Transverse colon (tissue), 4 donors: Measurements from ENCODE around the gene TMEM45A. TPM values are rescaled to one million over a fixed set of nuclear protein-coding genes. Genes with fewer than 3 reads are reported as not detected.

ENCODE experiments used
- DNase-seq: peaks from one replicate; pipeline ENCODE4 v3.0.0-alpha.2; 2019
- H3K27ac ChIP-seq, 4 donors: fragments of 200-600 bp; sonication (generic); 2 replicates each; pipeline ENCODE4 v1.5.1; 2016 to 2018; ENCODE audit warnings: inconsistent platforms in 4 of 4
- H3K27me3 ChIP-seq: fragments of 200-600 bp; sonication (generic); 2 replicates; pipeline ENCODE4 v1.5.1; 2017; ENCODE audit warnings: inconsistent platforms
- H3K36me3 ChIP-seq, 4 donors: fragments of 200-600 bp; sonication (generic); 2 replicates each; pipeline ENCODE4 v1.5.1; 2017 to 2019; ENCODE audit warnings: inconsistent platforms in 4 of 4
- H3K4me1 ChIP-seq, 4 donors: fragments of 200-600 bp; sonication (generic); 2 replicates each; pipeline ENCODE4 v1.5.1; 2017 to 2020; ENCODE audit warnings: inconsistent platforms in 4 of 4
- H3K4me3 ChIP-seq, 4 donors: fragments of 200-600 bp; sonication (generic); 1 replicate in 1 of 4; 2 replicates in 3 of 4; pipeline versions ENCODE4 v1.5.1 to v1.6.1; 2017 to 2019; ENCODE audit warnings: inconsistent platforms in 4 of 4
- H3K9me3 ChIP-seq, 2 donors: fragments of 200-600 bp; sonication (generic); 2 replicates each; pipeline ENCODE4 v1.5.1; 2017 to 2019; ENCODE audit warnings: inconsistent platforms in 2 of 2
- CTCF ChIP-seq, 5 experiments: fragments of 200-600 bp in 3 of 5; fragments of 450-650 bp in 2 of 5; sonication (generic) in 3 of 5; IDR thresholded peaks; 1 replicate in 2 of 5; 2 replicates in 3 of 5; pipeline ENCODE4 v1.5.1; 2016 to 2017; ENCODE audit warnings: antibody characterized with exemption in 5 of 5, inconsistent platforms in 3 of 5, mild to moderate bottlenecking in 2 of 5, moderate library complexity in 1 of 5
- EP300 ChIP-seq: sonication (generic); formaldehyde crosslinking; IDR thresholded peaks from one replicate; pipeline ENCODE4 v1.6.1; 2017; ENCODE audit warnings: antibody characterized with exemption, low read depth
- POLR2A ChIP-seq: fragments of 450-650 bp; IDR thresholded peaks from one replicate; pipeline ENCODE4 v1.6.1; 2016; ENCODE audit warnings: antibody characterized with exemption, mild to moderate bottlenecking, moderate library complexity
- POLR2AphosphoS5 ChIP-seq, 3 donors: sonication (generic); formaldehyde crosslinking; IDR thresholded peaks; one replicate each; pipeline ENCODE4 v1.6.1; 2016; ENCODE audit warnings: antibody characterized with exemption in 3 of 3
- WGBS, 2 donors: methylation state at CpG; one replicate each; pipeline ENCODE4 v1.1.5; 2018; ENCODE audit warnings: low coverage in 1 of 2; 5-methylcytosine and 5-hydroxymethylcytosine counted together
- in situ Hi-C, 4 donors: fragments of 200-750 bp; cut with MboI; loops; one replicate each; pipeline versions ENCODE4 v1.15.0 to v1.15.1; 2017; ENCODE audit warnings: low sequenced_read_pairs in 3 of 4, low pct_ligation_motif_present in 1 of 4, low pct_unique_long_range_greater_than_20kb in 1 of 4
- intact Hi-C: fragments of 100-400 bp; cut with DNase I; formaldehyde crosslinking; loops from one replicate; pipeline ENCODE4 v1.15.1; 2023; ENCODE audit warnings: low total_unique reads
- total RNA-seq, 4 donors: library from RNA; depleted of rRNA; stranded (reverse); fragments of >200 nt; gene quantifications; one replicate each; pipeline ENCODE4 v1.1.0, GENCODE V29; 2016

The TMEM45A gene
- total RNA-seq, 4 donors from 2014 or later = 0.60 to 4.1 (median 1.5) TPM

DNA sequence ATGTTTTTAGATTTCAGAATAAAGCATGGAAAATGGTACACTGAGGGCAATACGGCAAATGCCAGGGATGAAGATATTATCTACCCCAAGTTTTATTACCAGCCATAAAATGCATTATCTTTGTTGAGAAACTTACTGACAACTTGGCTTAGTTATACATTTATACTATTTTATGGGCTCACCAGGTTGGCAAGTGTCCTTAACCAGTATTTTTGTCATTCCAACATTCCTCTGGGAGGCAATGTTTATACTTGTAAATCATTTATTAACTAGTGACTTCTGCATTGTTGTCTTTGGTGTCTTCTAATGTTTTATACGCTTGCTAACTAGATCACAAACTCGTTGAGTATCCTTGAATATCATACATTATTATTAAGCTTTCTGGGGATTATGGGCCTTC is 99.0 kb downstream of the TMEM45A start:
- Histone ChIP-seq H3K27ac (peak overlapping the region in 1 of 4 donors; percentile 6), H3K36me3 (no peaks in the 10 kb centered on the region), H3K9me3 (no peaks in the 10 kb centered on the region), H3K4me1 (peaks cover 0 to 25% (median 12%) of the 10 kb centered on the region in 4 donors), H3K27me3 (no peaks in the 10 kb centered on the region), H3K4me3 (no peak overlapping the region)
- no peak for DNase-seq
- WGBS, 2 donors = 27 to 32% methylated on average over 3 of the region's 3 CpGs
- no peak for TF ChIP-seq POLR2A
- TF ChIP-seq EP300 = no peak
- no peak for TF ChIP-seq POLR2AphosphoS5 (IDR thresholded peaks at IDR 0.05)
- no peak for TF ChIP-seq CTCF (IDR thresholded peaks at IDR 0.05)
- intact Hi-C loops (loop anchor here (2.0 kb wide), 1 partner anchor 127 kb away; no protein-coding TSS in a partner anchor), in situ Hi-C loops (loop anchor here (5.0 to 25.0 kb wide), 5 partner anchors 127 to 754 kb away; no protein-coding TSS in a partner anchor)

DNA sequence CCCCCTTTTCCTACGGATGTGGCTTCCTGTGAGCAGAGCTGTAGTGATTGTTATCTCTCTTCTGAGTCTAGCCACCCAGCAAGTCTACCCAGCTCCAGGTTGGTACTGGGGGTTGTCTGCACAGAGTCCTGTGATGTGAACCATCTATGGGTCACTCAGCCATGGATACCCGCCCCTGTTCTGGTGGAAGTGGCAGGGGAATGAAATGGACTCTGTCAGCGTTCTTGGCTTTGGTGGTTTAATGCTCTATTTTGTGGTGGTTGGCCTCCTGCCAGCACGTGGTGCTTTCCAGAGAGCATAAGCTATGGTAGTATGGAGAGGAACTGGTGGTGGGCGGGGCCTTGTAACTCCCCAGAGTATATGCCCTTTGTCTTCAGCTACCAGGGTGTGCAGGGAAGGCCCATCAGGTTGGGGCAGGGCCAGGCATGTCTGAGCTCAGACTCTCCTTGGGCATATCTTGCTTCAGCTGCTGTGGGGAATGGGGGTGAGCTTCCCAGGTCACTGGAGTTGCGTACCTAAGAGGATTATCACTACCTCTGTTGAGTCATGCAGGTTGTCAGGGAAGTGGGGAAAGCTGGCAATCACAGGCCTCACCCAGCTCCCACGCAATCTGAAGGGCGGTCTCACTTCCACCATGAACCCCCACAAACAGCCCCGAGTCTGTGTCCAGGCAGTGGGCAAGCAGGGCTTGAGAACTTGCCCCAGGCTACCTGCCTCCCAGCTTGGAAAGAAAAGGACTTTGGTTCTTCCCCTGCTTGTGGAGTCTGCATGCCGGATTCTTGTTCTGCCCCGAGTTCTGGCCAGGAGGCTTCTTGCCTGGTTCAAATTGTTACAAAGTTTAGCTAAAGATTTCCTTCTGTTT is 108.0 kb downstream of the TMEM45A start:
- Histone ChIP-seq H3K9me3 (no peaks in the 10 kb centered on the region), H3K4me3 (no peak overlapping the region), H3K4me1 (peaks cover 5 to 21% (median 17%) of the 10 kb centered on the region in 4 donors), H3K27me3 (no peaks in the 10 kb centered on the region), H3K27ac (no peak overlapping the region), H3K36me3 (no peaks in the 10 kb centered on the region)
- TF ChIP-seq CTCF (IDR thresholded peaks at IDR 0.05) (no peak), EP300 (no peak), POLR2A (no peak), POLR2AphosphoS5 (IDR thresholded peaks at IDR 0.05) (no peak)
- DNase-seq = no peak
- in situ Hi-C loops = no loop called here
- WGBS, 2 donors = 79% methylated on average over 11 of the region's 11 CpGs; no CpG with 5 or more reads in 1 of the 2 donors
- intact Hi-C loops = no loop called here

DNA sequence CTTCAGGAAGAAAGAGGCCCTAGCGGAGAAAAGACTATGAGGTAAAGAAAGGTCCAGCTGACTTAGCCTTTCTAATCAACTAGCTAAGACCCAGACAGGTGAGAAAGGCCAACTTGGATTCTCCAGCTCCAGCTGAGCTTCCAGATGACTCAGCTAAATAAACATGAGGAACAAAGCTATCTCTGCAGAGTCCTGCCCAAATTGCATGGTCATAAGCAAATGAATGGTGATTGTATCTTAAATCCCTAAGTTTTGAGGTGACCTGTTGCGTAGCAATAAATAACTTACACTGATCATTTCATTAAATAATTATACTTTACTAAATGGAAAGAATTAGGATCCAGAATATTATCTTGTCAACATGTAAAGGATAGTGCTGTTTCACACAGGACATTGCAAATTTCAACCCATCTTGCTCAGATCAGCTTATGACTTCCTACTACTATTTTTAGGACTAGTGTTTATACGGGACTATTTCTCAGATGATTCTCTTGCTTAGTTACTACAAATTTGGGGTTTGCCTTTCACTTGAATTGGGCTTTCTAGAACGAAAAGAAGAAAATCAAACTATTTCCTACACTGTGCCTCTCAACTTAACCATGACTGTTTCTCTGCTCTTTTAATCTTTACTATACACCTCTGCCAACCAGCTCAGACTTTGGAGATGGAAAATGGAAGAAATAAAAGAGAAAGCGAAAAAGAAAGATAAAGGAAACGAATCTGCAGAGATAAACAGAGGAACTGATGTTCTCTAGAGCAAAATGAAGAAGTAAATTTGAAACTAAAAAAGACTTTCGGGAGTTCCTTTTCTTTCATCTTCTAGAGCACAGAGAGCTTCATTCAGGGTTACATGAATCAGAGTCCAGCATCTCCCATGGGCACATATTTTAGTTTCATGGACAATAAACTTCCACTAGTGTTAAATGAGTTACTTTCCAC is 110.4 kb downstream of the TMEM45A start:
- Histone ChIP-seq H3K4me1 (peaks cover 5 to 21% (median 17%) of the 10 kb centered on the region in 4 donors), H3K4me3 (peak overlapping the region in 1 of 4 donors; percentile 10), H3K27ac (peak overlapping the region in 3 of 4 donors; percentile 30 to 40 (median 31)), H3K27me3 (no peaks in the 10 kb centered on the region), H3K36me3 (no peaks in the 10 kb centered on the region), H3K9me3 (no peaks in the 10 kb centered on the region)
- TF ChIP-seq EP300 = no peak
- no peak for TF ChIP-seq CTCF (IDR thresholded peaks at IDR 0.05)
- TF ChIP-seq POLR2AphosphoS5 (IDR thresholded peaks at IDR 0.05) = no peak
- TF ChIP-seq POLR2A = no peak
- no peak for DNase-seq
- 37 to 46% methylated on average over 6 to 7 of the region's 7 CpGs for WGBS, 2 donors
- in situ Hi-C loops (no loop called here), intact Hi-C loops (no loop called here)

DNA sequence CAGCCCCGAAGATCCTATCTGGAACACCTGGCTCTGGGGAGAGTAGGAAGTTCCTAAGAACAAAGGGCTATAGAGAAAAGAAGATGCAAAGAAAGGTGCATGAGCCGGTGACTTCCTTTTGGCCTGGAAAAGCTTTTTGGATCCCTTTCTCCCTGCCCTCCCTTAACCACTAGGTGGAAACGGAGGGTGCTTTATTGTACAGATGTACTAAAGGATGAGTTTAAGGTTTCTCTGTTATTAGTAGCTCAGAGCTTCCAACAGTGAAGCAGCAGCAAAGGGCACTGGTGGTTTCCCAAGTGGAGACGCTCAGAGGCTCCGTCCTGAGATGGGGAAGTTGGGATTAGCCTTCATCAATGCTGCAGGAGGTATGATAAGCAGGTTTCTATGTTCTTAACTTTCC is 111.0 kb downstream of the TMEM45A start:
- H3K4me3 ChIP-seq = peak overlapping the region in 1 of 4 donors; percentile 10
- DNase-seq = no peak
- in situ Hi-C loops = no loop called here

More for the DNA sequence above, 111.0 kb downstream of the TMEM45A start:
- 23% methylated on average over 4 to 5 of the region's 5 CpGs for WGBS, 2 donors
- Histone ChIP-seq H3K27me3 (no peaks in the 10 kb centered on the region), H3K27ac (peak overlapping the region in 3 of 4 donors; percentile 30 to 40 (median 31)), H3K9me3 (no peaks in the 10 kb centered on the region), H3K4me1 (peaks cover 5 to 21% (median 17%) of the 10 kb centered on the region in 4 donors), H3K36me3 (no peaks in the 10 kb centered on the region)
- intact Hi-C loops = no loop called here
- TF ChIP-seq POLR2A (no peak), CTCF (IDR thresholded peaks at IDR 0.05) (peak in 3 of 5 experiments; percentile 2 to 17 (median 9))
